ENCODE data around the gene CSRNP3.

DNA sequence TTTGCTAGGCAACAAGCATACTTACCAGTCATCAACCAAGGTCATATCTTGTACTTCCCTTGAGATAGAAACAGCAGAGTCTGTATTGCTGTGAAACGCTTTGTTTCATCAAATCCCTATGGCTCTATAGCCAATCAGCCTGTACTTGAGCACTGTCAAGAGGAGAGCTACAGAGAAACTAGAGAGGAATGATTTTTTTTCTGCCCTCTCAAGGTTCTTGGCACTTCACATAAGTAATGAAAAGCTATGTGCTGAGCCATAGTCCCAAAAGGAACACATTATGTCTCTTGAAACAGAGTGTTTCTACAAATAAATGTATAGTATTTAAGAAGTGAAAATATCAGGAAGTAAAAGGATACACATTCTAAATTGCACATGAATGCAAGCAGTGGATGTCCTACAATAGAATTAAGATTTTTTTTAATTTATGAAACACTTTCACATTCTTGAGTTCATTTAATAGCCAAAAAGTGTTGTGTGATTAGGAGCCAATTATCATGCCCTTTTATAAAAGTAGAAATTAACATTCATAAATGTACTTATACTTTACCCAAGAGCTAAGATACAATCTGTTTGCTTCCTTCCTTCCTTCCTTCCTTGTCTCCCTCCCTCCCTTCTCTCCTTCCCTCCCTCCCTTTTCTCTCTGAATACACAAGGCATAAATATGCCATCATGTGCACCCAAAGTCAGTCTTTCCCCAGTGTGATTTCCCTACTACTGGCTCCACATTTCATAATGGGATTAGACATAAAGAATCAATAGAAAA, 131.8 kb downstream of the CSRNP3 start:
- TF ChIP-seq POLR2A (IDR thresholded peaks at IDR 0.05) (no peak), CTCF (IDR thresholded peaks at IDR 0.05 in 8 of 11, conservative IDR thresholded peaks at IDR 0.05 in 3 of 11) (no peak), POLR2AphosphoS5 (IDR thresholded peaks at IDR 0.05) (no peak)

Data from spleen (tissue), 7 donors.